ENCODE data around the gene NUDT22.

DNA sequence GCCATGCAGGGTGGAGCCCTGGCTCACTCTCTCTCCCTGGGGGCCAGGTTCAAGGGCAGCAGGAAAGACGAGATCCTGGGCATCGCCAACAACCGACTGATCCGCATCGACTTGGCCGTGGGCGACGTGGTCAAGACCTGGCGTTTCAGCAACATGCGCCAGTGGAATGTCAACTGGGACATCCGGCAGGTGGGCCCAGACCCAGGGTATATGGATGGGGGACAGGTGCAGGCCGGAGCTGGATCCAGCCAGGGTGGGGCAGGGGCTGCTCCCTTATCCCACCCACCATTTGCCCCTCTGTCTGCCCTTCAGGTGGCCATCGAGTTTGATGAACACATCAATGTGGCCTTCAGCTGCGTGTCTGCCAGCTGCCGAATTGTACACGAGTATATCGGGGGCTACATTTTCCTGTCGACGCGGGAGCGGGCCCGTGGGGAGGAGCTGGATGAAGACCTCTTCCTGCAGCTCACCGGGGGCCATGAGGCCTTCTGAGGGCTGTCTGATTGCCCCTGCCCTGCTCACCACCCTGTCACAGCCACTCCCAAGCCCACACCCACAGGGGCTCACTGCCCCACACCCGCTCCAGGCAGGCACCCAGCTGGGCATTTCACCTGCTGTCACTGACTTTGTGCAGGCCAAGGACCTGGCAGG lies 2.9 kb upstream of the NUDT22 start:
- TF ChIP-seq POLR2A (IDR thresholded peaks at IDR 0.05; ENCODE audit: low read depth, low read length) (no peak), TAF1 (IDR thresholded peaks at IDR 0.05; ENCODE audit: low read depth, low read length) (no peak)
